Hepatocyte (in vitro differentiated cells): ENCODE results near the gene GTF3C1. TPM values are rescaled to one million over a fixed set of nuclear protein-coding genes. Genes with fewer than 3 reads are reported as not detected.

Experiments
- DNase-seq: peaks from one replicate; pipeline ENCODE4 v3.0.0-alpha.2; 2016; ENCODE audit warnings: low spot score
- H2AFZ ChIP-seq: fragments of 200-600 bp; sonication (generic); 2 replicates; pipeline ENCODE4 v1.6.0; 2016; ENCODE audit warnings: antibody characterized with exemption, mild to moderate bottlenecking
- H3K27ac ChIP-seq: fragments of 200-600 bp; sonication (generic); 2 replicates; pipeline ENCODE4 v1.5.1; 2016; ENCODE audit warnings: mild to moderate bottlenecking
- H3K27me3 ChIP-seq: fragments of 200-600 bp; sonication (generic); 2 replicates; pipeline ENCODE4 v1.6.1; 2016
- H3K36me3 ChIP-seq: fragments of 200-600 bp; sonication (generic); replicated peaks from 2 replicates; pipeline ENCODE4 v1.5.1; 2016; ENCODE audit warnings: low read depth; ENCODE audit not compliant: insufficient read depth
- H3K4me1 ChIP-seq: fragments of 200-600 bp; sonication (generic); 2 replicates; pipeline ENCODE4 v1.5.1; 2016; ENCODE audit warnings: mild to moderate bottlenecking, moderate library complexity; ENCODE audit not compliant: insufficient read depth
- H3K4me2 ChIP-seq: fragments of 200-600 bp; sonication (generic); 2 replicates; pipeline ENCODE4 v1.6.0; 2016
- H3K4me3 ChIP-seq: fragments of 200-600 bp; sonication (generic); 2 replicates; pipeline ENCODE4 v1.5.1; 2016; ENCODE audit warnings: mild to moderate bottlenecking
- H3K79me2 ChIP-seq: fragments of 200-600 bp; sonication (generic); 2 replicates; pipeline ENCODE4 v1.6.0; 2017; ENCODE audit warnings: mild to moderate bottlenecking
- H3K9me2 ChIP-seq: fragments of 200-600 bp; sonication (generic); replicated peaks from 2 replicates; pipeline ENCODE4 v1.6.0; 2017; ENCODE audit warnings: mild to moderate bottlenecking; ENCODE audit not compliant: insufficient read depth
- H3K9me3 ChIP-seq: fragments of 200-600 bp; sonication (generic); 2 replicates; pipeline ENCODE4 v1.5.1; 2016; ENCODE audit warnings: low read depth, mild to moderate bottlenecking
- H4K20me1 ChIP-seq: fragments of 200-600 bp; sonication (generic); 2 replicates; pipeline ENCODE4 v1.6.0; 2016; ENCODE audit warnings: mild to moderate bottlenecking; ENCODE audit not compliant: insufficient read depth, poor library complexity, severe bottlenecking
- EZH2 ChIP-seq: fragments of 200-600 bp; sonication (generic); IDR thresholded peaks from 2 replicates; pipeline ENCODE4 v1.6.1; 2016; ENCODE audit warnings: antibody characterized with exemption, mild to moderate bottlenecking, borderline replicate concordance
- EZH2phosphoT487 ChIP-seq: fragments of 200-600 bp; sonication (generic); IDR thresholded peaks from one replicate; pipeline ENCODE4 v1.6.1; 2018; ENCODE audit warnings: antibody characterized with exemption, mild to moderate bottlenecking, low read depth, moderate library complexity; ENCODE audit not compliant: unreplicated experiment, severe bottlenecking
- WGBS: methylation state at CpG from one replicate; pipeline ENCODE4 v1.1.6; 2016; ENCODE audit warnings: low lambda C conversion rate; ENCODE audit errors: missing lambda C conversion rate; 5-methylcytosine and 5-hydroxymethylcytosine counted together
- polyA plus RNA-seq: library from polyadenylated mRNA; unstranded; fragments of >200 nt; fragmentation: Nextera tagmentation; extraction: Ambion mirVana; gene quantifications from 2 replicates; pipeline ENCODE4 v1.2.1, GENCODE V29; 2016
- total RNA-seq: library from RNA; depleted of rRNA; stranded (reverse); fragments of >200 nt; gene quantifications from 2 replicates; pipeline ENCODE4 v1.2.3, GENCODE V29; 2014
- TF ChIP-seq, protein P1 (sequence below): fragments of 200-600 bp; sonication (generic); IDR thresholded peaks from 2 replicates; pipeline ENCODE4 v1.5.1; 2016; ENCODE audit warnings: antibody characterized with exemption, mild to moderate bottlenecking; ENCODE audit not compliant: poor library complexity

GTF3C1 gene
- total and polyA plus RNA-seq, 2 experiments from 2014 or later = 41.5 to 59.6 TPM

GRCh38 chr16:27473101-27473900 is 76.4 kb downstream of the GTF3C1 start:
- TF ChIP-seq, protein P1, sequence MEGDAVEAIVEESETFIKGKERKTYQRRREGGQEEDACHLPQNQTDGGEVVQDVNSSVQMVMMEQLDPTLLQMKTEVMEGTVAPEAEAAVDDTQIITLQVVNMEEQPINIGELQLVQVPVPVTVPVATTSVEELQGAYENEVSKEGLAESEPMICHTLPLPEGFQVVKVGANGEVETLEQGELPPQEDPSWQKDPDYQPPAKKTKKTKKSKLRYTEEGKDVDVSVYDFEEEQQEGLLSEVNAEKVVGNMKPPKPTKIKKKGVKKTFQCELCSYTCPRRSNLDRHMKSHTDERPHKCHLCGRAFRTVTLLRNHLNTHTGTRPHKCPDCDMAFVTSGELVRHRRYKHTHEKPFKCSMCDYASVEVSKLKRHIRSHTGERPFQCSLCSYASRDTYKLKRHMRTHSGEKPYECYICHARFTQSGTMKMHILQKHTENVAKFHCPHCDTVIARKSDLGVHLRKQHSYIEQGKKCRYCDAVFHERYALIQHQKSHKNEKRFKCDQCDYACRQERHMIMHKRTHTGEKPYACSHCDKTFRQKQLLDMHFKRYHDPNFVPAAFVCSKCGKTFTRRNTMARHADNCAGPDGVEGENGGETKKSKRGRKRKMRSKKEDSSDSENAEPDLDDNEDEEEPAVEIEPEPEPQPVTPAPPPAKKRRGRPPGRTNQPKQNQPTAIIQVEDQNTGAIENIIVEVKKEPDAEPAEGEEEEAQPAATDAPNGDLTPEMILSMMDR = no peak
- no peak for TF ChIP-seq EZH2
- TF ChIP-seq EZH2phosphoT487 = no peak
- Histone ChIP-seq H3K4me3 (no peak overlapping the region), H3K4me2 (no peak overlapping the region), H3K27ac (no peak overlapping the region), H3K79me2 (no peaks in the 10 kb centered on the region), H3K27me3 (no peaks in the 10 kb centered on the region), H3K9me3 (no peaks in the 10 kb centered on the region), H3K36me3 (no peaks in the 10 kb centered on the region), H3K4me1 (no peaks in the 10 kb centered on the region), H4K20me1 (no peaks in the 10 kb centered on the region), H3K9me2 (no peaks in the 10 kb centered on the region), H2AFZ (no peak overlapping the region)
- DNase-seq = no peak
- 94% methylated on average over 9 of the region's 9 CpGs for WGBS

- no peak for DNase-seq
- WGBS = 97% methylated on average over 15 of the region's 15 CpGs
- H3K4me1 ChIP-seq = no peaks in the 10 kb centered on the region
- H3K27ac ChIP-seq = no peak overlapping the region
- H3K36me3 ChIP-seq = no peaks in the 10 kb centered on the region
- H4K20me1 ChIP-seq = no peaks in the 10 kb centered on the region
- H3K9me3 ChIP-seq = no peaks in the 10 kb centered on the region
- H3K4me2 ChIP-seq = no peak overlapping the region
- no peak overlapping the region for H2AFZ ChIP-seq
- no peak overlapping the region for H3K4me3 ChIP-seq
- H3K9me2 ChIP-seq = no peaks in the 10 kb centered on the region
- H3K27me3 ChIP-seq = no peaks in the 10 kb centered on the region
- no peaks in the 10 kb centered on the region for H3K79me2 ChIP-seq
- TF ChIP-seq EZH2phosphoT487 (no peak), EZH2 (no peak)
- TF ChIP-seq, protein P1 = no peak
Measured at GRCh38 chr16:27472091-27473020, 77.4 kb downstream of the GTF3C1 start.

DNA sequence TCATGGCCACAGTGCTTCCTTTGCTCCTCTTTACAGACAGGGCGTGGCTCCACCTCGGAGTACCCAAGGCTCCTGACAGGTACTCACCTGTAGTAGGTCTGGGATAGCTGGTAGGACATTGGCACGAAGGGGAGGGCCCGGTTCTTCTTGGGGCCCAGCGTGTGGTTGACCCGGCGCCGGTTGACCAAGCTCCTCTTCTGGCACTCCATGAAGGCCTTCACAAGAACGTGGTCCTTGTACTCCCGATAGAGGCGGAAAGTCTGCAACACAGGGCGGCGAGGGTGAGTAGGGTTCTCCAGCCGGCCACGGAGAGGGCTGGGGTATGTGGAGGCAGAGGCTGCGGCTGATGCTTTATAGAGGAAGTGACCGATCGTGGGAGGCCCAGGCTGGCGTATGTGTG is 78.1 kb downstream of the GTF3C1 start:
- Histone ChIP-seq H3K27ac (no peak overlapping the region), H3K9me3 (no peaks in the 10 kb centered on the region), H3K9me2 (no peaks in the 10 kb centered on the region), H3K4me1 (no peaks in the 10 kb centered on the region), H3K36me3 (no peaks in the 10 kb centered on the region), H3K79me2 (no peaks in the 10 kb centered on the region), H2AFZ (no peak overlapping the region), H3K4me2 (no peak overlapping the region), H3K4me3 (no peak overlapping the region), H4K20me1 (no peaks in the 10 kb centered on the region), H3K27me3 (no peaks in the 10 kb centered on the region)
- 92% methylated on average over 19 of the region's 19 CpGs for WGBS
- no peak for DNase-seq
- no peak for TF ChIP-seq EZH2
- no peak for TF ChIP-seq EZH2phosphoT487
- TF ChIP-seq, protein P1 = no peak
